Skeletal muscle satellite cell (primary cell): ENCODE data around the gene GHRH.

Source experiments
- H3K27me3 ChIP-seq: 2 replicates; pipeline ENCODE4 v1.7.0; 2013; ENCODE audit warnings: low read length; ENCODE audit not compliant: control insufficient read depth, insufficient read depth
- H3K36me3 ChIP-seq: 2 replicates; pipeline ENCODE4 v1.7.0; 2013; ENCODE audit warnings: mild to moderate bottlenecking, control low read depth, low read length; ENCODE audit not compliant: insufficient read depth
- H3K4me1 ChIP-seq: 2 replicates; pipeline ENCODE4 v1.7.0; 2013; ENCODE audit warnings: low read length; ENCODE audit not compliant: control insufficient read depth, insufficient read depth
- H3K4me2 ChIP-seq: 2 replicates; pipeline ENCODE4 v1.7.0; 2013; ENCODE audit warnings: mild to moderate bottlenecking, low read length
- H3K4me3 ChIP-seq: 2 replicates; pipeline ENCODE4 v1.7.0; 2013; ENCODE audit warnings: low read length
- H3K9ac ChIP-seq: 2 replicates; pipeline ENCODE4 v1.7.0; 2013; ENCODE audit warnings: mild to moderate bottlenecking, low read depth, low read length, moderate library complexity
- H3K9me3 ChIP-seq: replicated peaks from 2 replicates; pipeline ENCODE4 v1.7.0; 2013; ENCODE audit warnings: mild to moderate bottlenecking, control low read depth, low read length

The GHRH gene

DNA sequence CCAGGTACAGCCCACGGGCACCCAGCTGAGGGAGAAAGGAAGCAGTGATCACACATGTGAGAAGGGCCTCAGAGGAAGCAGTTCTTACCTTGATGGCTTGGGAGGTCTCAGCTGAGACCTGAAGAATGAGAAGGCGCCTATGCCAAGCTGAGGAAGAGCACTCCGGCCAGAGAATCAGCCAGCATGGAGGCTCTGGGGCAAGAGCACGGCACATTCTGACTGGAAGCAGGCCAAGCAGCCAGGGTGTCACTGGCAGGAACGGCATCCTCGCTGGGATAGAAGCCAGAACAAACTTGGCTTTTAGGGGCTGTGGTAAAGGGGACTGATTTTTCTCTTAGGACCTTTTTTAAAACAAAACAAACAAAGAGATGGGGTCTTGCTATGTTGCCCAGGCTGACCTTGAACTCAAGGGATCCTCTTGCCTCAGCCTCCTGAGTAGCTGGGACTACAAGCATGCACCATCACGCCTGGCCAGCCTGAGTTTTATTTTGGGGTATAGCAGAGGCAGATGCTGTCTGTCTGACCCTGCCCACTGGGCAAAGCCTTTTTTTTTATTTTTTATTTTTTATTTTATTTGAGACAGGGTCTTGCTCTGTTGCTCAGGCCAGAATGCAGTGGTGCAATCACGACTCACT lies 17.6 kb downstream of the GHRH start:
- Histone ChIP-seq H3K4me2 (no peak overlapping the region), H3K9me3 (no peaks in the 10 kb centered on the region), H3K4me3 (no peak overlapping the region), H3K4me1 (peaks cover 6% of the 10 kb centered on the region), H3K36me3 (peaks cover 50% of the 10 kb centered on the region), H3K27me3 (no peaks in the 10 kb centered on the region), H3K9ac (no peak overlapping the region)

DNA sequence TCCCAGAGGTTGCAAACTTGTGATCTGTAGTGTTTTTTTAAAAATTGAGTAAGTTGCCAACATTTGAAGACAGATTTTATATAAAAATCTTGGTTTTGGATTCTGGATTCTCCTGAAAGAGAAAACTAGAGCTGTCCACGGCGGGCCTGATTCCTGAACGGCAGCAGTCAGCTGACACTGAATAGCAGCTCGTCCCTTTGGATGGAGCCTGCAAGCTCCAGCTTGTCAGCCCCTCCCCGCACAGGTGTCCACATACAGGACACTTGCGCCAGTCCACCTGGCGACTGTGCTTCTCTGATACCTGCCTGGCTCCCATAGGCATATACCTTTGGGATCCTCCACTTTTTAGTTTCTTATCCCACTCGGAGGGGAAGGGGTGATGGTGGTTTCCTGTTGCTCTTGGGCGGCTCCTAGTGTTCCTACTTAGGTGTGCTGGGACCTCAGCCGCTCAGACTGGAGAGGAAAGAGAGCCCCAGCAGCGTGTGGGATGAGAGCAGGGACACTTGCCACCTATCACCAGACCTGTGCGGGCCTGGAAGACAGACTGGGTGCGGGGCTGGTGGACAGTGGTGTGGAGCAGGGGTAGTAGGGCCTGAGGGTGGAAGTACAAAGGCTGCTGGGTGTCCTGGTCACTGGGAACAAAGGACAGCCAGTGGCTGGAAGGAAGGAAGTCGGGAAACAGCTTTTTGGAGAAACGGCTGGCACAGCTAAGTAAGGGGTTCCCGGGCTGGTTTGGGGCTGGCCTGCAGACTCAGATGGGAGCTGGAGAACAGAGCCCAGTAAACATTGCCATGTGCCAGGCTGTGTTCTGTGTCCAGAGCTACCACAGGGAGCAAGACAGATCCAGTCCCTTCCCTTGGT lies 18.3 kb downstream of the GHRH start:
- Histone ChIP-seq H3K4me2 (no peak overlapping the region), H3K4me3 (no peak overlapping the region), H3K27me3 (no peaks in the 10 kb centered on the region), H3K36me3 (peaks cover 57% of the 10 kb centered on the region), H3K9me3 (no peaks in the 10 kb centered on the region), H3K9ac (no peak overlapping the region), H3K4me1 (peaks cover 6% of the 10 kb centered on the region)

DNA sequence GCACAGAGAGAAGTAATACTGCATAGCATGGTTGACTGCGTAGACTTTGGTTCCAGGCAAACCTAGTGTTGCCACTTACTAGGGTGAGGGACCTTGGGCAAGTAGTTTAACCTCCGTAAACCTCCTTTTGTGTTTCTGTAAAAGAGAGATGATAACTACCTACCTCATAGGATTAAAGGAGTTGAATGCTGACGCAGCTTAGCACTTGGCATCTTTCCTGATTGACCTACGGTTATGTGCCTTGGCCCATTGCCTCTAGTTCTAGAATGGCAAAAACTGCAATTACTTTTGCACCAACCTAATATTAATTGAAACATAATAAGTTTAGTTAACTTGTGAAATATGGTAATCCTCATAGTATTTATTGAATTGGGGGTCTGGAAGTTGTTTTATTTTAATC lies 19.1 kb downstream of the GHRH start:
- Histone ChIP-seq H3K4me2 (no peak overlapping the region), H3K4me1 (peaks cover 6% of the 10 kb centered on the region), H3K36me3 (peaks cover 64% of the 10 kb centered on the region), H3K9me3 (no peaks in the 10 kb centered on the region), H3K4me3 (no peak overlapping the region), H3K9ac (no peak overlapping the region), H3K27me3 (no peaks in the 10 kb centered on the region)

DNA sequence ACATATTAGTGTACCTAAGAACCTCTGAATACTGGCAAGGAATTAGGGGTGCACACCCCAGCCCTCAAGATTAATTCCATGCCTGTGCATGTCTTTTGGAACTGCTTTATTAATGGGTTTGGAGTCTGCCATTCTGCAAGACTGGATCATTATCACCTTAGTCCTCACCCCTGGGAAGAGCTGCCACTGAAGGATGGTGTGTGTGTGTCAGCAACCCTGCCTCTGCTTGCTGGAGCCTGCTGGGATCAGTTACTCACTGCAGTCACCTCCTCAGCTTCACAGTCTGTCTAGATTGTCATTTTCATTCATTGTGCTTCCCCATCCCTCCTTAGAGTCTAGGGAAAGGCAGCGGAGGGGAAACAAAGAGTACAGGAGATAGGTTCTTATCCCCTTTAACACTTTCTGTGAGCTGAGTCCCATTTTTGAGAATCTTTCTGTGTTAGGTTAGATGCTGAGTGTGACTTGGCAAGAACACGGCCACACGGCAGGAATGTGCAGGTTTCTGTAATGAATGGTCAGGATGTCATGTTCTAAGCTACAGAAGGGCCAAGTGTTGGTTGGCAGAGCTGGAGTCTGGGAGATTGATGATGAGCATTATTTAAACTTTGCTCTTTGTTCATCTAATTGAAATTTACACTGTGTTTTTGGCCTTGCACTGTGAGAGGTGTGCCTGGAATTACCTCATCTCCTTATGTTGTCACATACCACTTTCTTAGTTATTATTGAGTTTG lies 21.1 kb downstream of the GHRH start:
- H3K36me3 ChIP-seq = peaks cover 83% of the 10 kb centered on the region
- no peak overlapping the region for H3K4me2 ChIP-seq
- no peak overlapping the region for H3K9ac ChIP-seq
- H3K9me3 ChIP-seq = no peaks in the 10 kb centered on the region
- no peaks in the 10 kb centered on the region for H3K27me3 ChIP-seq
- H3K4me3 ChIP-seq = no peak overlapping the region
- H3K4me1 ChIP-seq = peaks cover 6% of the 10 kb centered on the region

DNA sequence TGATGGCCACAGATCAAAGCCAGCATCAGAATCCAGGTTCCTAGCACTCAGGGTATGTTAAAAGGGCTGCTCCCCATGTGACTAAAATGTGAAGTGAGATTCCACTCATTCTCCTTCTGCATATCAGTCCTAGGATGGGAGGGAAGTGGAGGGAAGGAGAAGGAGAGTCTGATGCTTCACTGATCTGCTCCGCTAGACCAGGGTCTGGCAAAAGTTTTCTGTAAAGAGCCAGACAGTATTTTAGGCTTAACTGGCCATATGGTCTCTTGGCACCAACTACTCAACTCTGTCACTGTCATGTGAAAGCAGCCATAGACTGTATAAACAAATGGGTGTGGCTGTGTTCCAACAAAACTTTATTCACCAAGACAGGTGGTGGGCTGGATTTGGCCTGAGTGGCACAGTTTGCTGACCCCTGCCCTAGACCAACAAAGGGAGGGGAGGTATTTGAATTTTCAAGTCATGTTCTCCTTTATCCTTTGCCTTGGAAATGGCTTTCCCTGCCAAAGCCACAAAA lies 22.6 kb downstream of the GHRH start:
- Histone ChIP-seq H3K36me3 (peaks cover 92% of the 10 kb centered on the region), H3K4me3 (no peak overlapping the region), H3K4me1 (peaks cover 5% of the 10 kb centered on the region), H3K9me3 (no peaks in the 10 kb centered on the region), H3K27me3 (no peaks in the 10 kb centered on the region), H3K9ac (no peak overlapping the region), H3K4me2 (no peak overlapping the region)

DNA sequence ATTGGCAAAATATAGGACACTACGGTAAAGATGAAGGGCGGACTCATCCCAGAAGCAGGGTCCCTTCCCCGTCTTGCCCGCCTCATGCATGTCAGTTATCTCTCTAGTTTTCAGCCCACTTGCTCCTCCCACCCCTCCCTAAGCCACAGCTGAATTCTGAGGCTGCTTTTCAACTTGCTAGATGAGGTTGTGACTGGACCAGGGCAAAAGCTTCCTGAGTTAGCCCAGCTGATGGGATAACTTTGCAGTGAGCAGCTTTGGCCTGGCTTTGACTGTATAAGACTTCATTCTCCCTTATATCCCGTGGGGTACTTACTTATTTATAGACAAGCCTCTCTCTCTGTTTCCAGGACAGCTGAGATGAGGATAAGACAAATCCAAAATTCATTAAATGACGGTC lies 23.2 kb downstream of the GHRH start:
- no peak overlapping the region for H3K4me3 ChIP-seq
- H3K4me2 ChIP-seq = no peak overlapping the region
- peaks cover 92% of the 10 kb centered on the region for H3K36me3 ChIP-seq
- no peaks in the 10 kb centered on the region for H3K27me3 ChIP-seq
- H3K9ac ChIP-seq = no peak overlapping the region
- no peaks in the 10 kb centered on the region for H3K9me3 ChIP-seq
- no peaks in the 10 kb centered on the region for H3K4me1 ChIP-seq

DNA sequence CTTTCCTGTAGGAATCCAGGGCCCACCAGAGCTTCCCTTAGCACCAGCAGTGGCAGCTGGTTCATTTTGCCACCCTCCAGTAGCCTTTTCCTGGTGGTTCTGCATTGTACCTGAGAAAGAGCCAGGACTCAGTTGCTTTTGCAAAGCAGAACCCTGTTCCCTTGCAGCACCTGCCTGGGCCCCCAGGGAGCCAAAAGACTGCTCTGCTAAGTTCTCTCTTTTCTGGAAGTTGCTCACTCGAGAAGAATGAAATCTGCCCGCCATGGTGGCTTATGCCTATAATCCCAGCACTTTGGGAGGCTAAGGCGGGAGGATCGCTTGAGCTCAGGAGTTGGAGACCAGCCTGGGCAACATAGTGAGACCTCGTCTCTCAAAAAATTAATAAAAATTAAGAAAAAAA lies 24.0 kb downstream of the GHRH start:
- Histone ChIP-seq H3K4me1 (no peaks in the 10 kb centered on the region), H3K9me3 (no peaks in the 10 kb centered on the region), H3K4me3 (no peak overlapping the region), H3K36me3 (peaks cover 90% of the 10 kb centered on the region), H3K4me2 (no peak overlapping the region), H3K9ac (no peak overlapping the region), H3K27me3 (no peaks in the 10 kb centered on the region)

DNA sequence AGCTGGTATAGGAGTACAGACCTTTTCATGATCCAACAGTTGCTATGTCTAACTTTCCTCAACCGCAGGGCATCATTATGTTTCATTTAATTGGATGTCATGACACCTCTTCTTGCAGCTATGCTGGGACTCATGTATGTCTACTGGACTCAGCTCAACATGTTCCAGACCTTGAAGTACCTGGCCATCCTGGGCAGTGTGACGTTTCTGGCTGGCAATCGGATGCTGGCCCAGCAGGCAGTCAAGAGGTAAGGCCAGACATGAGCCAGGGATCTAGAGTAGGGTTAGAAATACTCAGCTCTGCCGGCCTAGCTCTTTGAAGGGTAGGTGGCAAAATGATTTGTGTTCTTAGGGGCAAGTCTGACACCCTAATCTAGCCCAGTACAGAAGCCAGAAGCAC lies 25.2 kb downstream of the GHRH start:
- Histone ChIP-seq H3K9ac (no peak overlapping the region), H3K4me1 (peaks cover 6% of the 10 kb centered on the region), H3K4me2 (no peak overlapping the region), H3K36me3 (peaks cover 84% of the 10 kb centered on the region), H3K4me3 (no peak overlapping the region), H3K27me3 (no peaks in the 10 kb centered on the region), H3K9me3 (no peaks in the 10 kb centered on the region)

DNA sequence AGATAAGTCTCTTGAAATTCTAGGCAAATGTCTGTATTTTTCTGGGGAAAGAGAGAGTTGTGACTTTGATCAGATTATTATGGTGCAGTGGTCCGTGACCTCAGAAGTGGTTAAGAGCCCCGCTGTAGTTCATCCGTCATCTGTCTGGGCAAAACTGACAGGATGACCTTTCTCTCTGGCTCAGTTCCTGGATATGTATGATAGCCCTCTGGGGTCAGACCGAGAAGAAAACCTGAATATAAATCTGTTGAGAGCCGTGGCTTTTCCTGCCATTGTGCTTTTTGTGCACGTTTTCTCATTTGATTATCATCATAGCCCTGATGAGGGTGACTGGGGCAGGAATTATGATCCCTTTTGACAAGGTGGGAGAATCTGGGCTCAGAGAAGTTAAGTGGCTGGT lies 26.5 kb downstream of the GHRH start:
- Histone ChIP-seq H3K9ac (no peak overlapping the region), H3K27me3 (no peaks in the 10 kb centered on the region), H3K4me2 (no peak overlapping the region), H3K9me3 (no peaks in the 10 kb centered on the region), H3K36me3 (peaks cover 85% of the 10 kb centered on the region), H3K4me1 (peaks cover 6% of the 10 kb centered on the region), H3K4me3 (no peak overlapping the region)

DNA sequence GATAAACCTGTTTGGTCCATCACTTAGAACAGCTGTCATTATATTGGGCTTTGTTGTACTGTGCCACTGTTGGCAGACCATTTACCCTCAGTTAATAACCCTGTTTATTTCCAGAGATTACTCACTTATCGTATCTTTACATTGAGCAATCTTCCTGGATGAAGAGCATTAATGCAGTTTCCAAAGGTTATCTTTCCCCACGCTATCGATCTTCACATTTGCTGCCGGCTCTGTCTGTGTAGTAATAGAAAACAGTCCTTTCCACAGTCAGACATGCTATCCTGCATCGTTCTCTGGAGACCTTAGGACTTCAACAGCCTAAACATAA lies 27.4 kb downstream of the GHRH start:
- Histone ChIP-seq H3K4me3 (no peak overlapping the region), H3K9ac (no peak overlapping the region), H3K27me3 (no peaks in the 10 kb centered on the region), H3K4me1 (peaks cover 6% of the 10 kb centered on the region), H3K9me3 (no peaks in the 10 kb centered on the region), H3K36me3 (peaks cover 85% of the 10 kb centered on the region), H3K4me2 (no peak overlapping the region)

DNA sequence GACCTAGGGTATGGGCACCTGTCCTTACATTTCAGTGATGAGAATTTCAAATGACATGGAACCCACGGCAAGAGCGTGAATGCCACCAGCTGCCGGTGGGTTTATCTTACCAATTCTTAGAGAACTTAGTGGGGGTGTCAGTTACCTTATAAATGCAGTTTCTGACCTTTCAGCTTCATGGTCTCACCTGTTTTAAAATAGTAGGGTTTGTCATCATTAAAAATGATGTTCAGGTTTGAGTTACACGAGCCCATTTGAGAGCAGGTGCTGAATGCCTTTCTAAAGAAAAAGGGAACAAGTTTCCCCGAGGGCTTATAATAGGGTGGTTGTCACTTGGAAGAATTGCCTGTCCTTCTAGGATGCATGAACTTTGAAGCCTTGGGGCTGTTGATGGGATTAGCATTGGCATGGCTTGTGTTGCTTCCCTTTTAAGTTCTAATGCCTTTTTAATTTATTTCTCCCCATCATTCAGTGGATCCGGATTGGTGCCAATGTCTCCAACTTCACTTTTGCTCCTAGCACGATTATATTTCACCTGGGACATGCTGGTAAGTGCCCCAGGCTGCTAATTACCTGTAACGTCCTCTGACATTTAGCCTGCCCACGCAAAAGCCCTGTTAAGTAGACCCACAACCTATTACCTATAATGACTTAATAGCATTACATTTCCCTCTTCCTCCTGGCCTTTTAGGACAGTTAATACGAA lies 27.9 kb downstream of the GHRH start:
- peaks cover 86% of the 10 kb centered on the region for H3K36me3 ChIP-seq
- no peaks in the 10 kb centered on the region for H3K9me3 ChIP-seq
- no peak overlapping the region for H3K4me2 ChIP-seq
- no peak overlapping the region for H3K9ac ChIP-seq
- no peak overlapping the region for H3K4me3 ChIP-seq
- H3K4me1 ChIP-seq = peaks cover 6% of the 10 kb centered on the region
- H3K27me3 ChIP-seq = no peaks in the 10 kb centered on the region
